Skin of body (tissue), 2 donors: ENCODE measurements around the gene C4orf50. TPM values are rescaled to one million over a fixed set of nuclear protein-coding genes. Genes with fewer than 3 reads are reported as not detected.

Source experiments
- DNase-seq: peaks from one replicate; lab custom pipeline; 2025; lab: John Stamatoyannopoulos, UW
- total RNA-seq: library from RNA; depleted of rRNA; stranded (reverse); fragments of >200 nt; gene quantifications from one replicate; pipeline ENCODE4 v1.2.3, GENCODE V29; 2014

The C4orf50 gene
- total RNA-seq, 1 donor from 2014 or later, result 0.10 TPM

DNA sequence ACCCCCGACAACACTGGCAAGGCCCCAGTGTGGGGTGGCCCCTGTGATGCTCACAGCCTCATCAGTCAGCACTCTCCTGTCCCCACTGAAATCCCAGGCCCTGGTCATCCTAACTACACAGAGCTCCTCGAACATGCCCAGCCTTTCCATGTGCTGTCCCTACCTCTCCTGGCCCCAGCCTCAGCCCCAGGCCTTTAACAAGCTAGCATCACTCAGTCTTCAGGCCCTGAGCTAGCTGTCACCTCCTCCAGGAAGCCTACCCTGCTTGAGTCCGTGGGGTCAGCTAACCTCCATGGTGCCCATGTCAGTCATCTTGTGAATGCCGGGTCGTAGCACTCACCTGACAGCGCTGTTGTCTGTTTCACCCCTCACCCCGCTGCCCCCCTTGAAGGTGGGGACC is 25.6 kb upstream of the C4orf50 start:
- DNase-seq, result no peak

DNA sequence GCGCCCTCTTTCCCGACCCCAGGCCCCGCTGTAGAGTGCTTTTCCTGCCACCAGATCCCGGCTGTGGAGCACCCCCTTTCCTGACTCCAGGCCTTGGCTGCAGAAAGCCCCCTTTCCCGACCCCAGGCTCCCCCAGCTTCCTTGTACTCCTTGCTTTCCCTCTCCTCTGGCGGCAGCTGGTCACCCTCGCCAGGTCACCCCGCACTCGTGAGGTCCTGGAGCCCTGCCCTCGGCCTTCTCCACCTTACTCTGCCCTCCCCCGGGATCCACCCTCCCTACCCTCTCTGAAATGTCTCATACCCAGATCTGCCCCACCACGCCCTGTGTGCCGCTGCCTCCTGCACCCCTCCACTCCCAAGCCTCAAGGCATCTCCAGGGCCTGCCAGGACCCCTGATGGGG is 25.0 kb upstream of the C4orf50 start:
- no peak for DNase-seq

DNA sequence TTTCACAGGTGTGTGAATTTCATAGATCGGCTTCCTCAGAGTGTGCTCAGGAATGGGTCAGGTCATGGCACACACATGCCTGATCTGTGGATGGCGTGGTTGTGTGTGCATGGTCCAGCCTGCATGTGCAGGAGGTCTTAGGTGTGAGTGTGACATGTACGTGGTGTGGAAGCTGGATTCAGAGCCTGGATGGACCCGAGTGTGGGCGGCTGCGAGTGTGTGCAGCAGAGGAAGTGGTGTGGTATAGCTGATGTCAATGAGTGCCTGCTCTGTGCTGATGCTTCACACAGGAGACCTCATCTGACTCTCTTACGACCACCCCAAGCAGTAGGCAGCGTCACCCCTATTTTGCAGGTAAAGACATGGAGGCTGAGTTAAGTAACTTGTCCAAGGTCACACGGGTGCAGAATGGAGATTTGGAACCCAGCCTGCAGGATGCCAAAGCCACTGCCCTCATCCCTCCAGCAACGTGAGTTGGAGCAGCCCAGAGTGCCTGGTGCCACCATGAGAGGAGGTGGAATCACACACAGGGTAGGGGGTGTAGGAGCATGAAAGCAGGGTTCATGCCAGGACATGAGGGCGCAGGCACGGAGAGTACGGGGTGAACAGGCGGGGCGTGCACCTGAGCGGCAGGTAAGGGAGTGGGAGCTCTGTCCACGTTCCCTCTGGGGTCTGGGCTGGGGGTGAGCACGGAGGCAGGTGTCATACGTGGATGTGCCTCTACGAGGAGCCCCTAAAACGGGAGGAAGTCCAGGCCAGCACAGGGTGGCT is 24.2 kb upstream of the C4orf50 start:
- DNase-seq, result no peak

DNA sequence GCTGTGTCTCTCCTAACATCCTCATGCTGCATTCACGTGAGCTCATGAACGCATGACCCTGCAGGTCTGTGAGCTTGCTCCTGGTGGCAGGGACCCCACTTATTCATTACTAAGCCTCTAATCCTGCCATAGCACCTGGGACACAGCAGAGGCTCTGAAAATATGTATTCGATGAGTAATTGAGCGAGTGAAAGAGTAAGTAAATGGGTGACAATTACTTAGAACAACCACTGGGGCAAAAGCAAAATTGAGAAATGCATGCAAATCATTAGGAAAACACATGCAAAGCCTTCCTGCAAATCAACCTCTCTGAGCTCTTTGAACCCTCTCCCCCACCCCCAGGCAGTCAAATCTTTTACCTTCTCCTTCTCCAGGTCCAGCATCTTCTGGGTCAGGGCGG is 23.6 kb upstream of the C4orf50 start:
- no peak for DNase-seq

DNA sequence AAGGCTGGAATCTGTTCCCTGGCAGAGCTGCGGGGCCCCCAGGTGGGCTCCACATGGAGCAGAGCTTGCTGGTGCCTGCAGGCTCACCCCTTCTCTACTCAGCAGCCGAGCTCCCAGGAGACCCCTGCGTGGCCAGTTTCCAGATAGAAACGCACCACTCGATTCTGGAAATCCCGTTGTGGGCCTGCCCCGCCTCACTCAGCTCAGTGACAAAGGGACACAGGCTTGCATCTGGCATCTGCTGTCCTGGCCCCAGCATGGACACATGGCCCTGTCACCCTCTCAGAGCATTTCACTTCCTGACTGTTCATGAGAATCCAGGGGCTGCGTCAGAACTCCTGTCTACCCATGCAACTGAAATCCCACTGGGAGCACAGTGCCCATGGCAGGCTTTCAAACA is 20.5 kb upstream of the C4orf50 start:
- DNase-seq, result no peak

DNA sequence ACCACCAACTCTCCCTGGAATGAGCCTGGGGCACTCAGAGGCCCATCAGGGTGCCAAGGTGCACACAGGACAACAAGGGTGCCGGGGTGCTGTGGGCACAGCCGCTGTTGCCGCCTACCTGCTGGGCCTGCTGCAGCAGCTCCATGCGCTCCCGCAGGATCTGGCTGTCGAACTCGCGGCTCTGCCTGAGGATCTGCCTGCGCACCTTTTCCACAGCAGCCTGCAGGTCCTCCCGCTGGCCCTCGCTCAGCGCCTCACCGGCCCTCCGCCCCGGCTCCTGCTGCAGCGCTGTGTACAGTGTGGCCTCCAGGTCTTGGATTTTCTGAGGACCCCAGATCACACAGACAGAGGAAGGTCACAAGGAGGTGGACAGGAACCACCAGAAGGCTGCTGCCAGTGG is 17.6 kb upstream of the C4orf50 start:
- DNase-seq, result no peak

DNA sequence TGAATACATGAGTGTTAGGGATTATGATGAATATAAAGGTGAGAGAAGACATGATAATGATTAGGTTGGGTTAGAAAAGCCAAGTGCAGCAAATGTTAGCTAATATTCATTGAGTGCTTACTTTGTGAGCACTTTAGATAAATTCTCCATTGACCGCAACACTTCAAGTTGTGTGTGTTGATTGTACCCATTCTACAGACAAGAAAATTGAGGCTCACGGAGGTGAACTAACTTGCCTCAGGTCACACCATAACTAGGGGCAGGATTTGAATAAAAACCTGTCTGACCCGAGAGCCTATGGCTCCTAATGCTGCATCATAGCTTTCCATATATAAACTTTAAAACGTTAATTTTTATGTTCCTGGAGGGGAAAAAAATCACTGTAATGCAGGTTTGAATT is 15.2 kb upstream of the C4orf50 start:
- no peak for DNase-seq

DNA sequence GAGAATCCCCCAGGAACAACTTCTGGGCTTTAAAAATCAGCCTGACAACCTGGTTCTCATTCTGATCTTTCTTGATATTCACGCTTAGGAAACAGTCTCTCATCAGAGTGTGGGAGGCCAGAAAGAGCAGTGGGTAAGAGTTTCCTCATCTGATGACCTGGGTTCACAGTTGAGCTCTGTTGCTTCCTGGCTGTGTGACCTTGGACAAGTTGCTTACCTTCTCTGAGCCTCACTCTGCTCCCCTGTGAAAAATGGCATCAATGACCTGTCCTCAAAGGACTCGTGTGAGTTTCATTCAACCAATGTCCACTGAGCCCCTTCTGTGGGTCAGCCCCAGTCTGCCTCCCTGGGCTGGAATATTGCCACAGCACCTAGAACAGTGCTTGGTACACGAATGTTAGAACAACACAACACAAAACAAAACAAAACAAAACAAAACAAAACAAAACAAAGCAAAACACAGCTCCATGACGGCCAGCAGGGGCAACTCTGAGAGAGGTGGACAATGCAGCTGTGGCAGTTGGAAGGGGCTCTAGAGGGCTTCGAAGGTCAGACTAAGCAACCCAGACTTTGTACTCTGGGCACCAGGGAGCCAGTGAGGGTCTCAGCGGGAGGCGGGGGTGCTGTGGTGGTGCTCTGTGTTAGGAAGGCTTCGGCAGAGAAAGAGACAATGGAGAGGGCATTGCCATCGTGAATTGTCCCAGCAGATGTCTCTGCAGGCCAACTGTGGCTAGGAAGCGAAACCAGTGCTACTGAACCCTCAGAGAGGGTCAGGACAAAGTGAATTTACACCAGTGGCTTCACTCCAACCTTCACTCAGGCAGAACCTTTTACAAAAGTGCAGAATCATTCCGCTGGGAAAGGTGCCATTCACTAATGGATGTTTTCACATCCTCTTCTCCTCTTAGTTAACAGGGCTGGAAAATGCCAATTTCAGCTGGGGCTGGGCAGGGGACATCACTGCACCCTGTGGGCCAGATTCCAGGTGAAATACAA is 14.3 kb upstream of the C4orf50 start:
- no peak for DNase-seq

DNA sequence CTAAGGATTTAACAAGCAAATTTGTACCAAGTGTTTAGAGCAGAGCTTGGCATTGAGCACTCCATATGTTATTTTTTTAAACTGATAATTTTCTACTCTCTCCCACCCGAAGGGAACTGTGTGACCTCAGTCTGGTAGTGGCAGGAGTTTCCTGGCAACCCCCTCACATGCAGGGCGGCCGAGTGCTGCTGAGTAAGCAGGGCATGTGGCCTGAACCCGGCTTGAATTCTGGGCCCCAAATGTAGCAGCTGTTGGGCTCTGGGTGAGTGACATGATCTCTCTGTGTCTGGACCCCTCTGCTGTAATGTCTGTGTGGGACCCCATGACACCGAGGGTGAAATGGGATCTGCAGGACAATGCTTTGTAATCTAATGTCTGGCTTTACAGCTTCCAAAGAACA is 13.6 kb upstream of the C4orf50 start:
- DNase-seq, result no peak

DNA sequence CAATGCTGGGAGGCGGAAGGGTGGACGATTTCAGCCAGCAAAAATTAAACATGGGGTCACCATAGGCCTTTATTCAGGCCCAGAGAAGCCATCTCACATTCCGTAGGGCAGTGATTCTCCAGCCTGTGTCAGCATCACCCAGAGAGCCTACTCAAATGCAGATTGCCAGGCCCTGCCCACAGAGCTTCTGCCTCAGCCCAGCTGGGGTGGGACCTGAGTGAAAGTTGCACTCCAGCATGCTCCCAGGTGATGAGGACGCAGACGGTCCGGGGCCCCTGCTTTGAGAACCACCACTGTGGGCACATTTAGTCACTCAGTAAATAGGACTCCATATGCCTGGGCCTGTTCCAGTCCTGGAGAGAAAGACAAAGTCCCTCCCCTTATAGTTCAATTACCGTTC is 12.4 kb upstream of the C4orf50 start:
- DNase-seq, result no peak

DNA sequence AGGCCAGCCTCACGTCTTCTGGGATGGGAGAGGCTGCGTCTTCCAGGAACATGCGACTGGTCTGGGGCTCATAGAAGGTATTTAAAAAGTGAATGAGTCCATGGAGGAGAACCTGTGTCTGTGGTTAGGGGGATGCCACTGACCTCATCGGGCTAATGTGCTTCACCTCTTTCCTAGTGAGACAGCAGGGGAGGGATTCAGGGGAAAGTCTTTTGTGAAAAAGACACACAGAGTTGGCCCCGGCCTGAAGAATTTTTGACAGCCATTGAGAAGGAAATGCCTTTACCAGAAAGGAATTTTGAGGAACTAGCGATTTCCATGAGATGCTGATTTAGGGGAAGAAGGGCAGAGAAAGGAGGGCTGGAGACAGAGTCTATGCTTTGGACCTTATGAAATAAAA is 11.0 kb upstream of the C4orf50 start:
- no peak for DNase-seq

DNA sequence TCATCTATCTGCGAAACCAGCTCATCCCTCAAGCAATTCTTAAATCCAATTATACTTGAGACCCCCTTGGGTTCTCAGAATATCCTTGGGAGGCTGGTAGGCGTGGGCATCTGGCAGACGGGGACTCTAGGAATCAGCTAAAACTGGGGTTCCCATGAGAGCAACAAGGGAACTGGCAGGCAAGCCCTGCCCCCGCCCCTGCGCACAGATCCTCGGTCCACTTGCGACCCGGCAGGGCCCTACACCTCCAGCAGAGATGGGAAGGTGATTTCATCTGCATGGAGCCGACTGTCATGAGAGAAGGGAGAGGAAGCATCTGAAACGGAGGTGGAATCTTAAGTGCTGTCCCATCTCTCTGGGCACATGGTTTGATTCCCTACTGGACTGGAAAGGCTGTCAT is 9.9 kb upstream of the C4orf50 start:
- no peak for DNase-seq

DNA sequence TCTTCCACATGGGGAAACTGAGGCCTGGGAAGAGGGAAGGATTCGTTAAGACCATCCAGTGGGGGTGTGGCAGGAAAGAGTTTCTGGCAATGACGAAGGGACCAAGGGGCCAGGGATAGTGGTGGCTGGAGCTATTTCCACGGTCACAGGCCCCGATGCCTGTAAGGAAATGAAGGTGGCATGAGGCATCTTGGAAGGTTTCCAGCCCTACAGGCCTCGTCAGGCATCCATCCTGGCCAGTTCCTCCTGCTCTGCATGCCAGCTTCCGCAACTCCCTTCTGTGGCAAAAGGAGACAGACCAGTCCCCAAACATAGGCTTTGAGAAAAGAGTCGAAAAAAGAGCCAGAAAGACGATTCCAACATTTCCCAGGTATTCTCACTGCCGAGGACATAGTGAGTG is 9.2 kb upstream of the C4orf50 start:
- no peak for DNase-seq

DNA sequence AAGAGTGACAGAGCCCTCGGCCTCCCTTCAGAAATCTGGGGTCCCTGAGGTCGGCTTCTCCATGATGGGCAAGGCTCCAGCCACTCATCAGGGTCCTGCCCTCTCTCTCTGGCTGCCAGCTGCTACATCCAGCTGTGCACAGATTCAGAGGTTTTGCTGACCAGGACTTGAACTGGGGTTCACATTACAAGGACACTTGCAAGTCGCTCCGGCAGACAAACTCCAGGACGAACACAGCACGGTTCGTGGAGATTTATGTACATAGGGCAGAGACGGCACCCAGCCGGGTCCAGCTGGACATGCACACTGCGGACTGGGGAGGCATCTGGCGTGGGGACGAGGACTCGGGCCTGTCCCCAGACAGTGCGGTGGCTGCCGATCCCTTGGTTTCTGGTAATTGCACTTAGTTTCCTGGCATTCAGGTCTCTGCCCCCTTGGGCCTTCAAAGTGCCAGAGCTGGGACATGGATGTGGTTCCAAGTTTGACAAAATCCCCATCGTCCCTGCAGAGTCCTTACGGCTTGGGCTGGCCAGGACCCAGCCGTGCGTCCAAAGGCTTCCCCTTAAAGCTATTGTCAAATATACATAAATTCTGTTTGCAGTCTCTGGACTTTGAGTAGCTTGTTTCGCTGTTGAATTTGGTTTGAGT is 6.2 kb upstream of the C4orf50 start:
- no peak for DNase-seq

DNA sequence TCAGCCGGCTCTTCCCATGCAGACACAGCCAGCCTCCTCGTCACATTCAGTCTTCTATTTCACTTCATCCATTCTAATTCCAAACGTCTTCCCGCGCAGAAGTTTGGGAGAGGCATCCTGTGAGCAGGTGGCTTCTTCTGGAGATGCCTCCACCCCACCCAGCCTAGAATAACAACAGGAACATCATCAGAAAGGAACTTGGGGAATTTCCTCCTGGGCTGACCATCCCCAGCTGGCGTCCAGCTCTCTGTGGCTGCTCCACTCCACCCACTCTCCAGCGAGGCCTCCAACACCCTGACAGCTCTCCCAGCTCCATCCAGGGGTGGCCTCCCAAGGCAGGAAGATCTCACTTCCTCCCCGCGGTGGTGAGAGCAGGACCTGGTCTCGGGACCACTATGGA is 5.5 kb upstream of the C4orf50 start:
- no peak for DNase-seq

DNA sequence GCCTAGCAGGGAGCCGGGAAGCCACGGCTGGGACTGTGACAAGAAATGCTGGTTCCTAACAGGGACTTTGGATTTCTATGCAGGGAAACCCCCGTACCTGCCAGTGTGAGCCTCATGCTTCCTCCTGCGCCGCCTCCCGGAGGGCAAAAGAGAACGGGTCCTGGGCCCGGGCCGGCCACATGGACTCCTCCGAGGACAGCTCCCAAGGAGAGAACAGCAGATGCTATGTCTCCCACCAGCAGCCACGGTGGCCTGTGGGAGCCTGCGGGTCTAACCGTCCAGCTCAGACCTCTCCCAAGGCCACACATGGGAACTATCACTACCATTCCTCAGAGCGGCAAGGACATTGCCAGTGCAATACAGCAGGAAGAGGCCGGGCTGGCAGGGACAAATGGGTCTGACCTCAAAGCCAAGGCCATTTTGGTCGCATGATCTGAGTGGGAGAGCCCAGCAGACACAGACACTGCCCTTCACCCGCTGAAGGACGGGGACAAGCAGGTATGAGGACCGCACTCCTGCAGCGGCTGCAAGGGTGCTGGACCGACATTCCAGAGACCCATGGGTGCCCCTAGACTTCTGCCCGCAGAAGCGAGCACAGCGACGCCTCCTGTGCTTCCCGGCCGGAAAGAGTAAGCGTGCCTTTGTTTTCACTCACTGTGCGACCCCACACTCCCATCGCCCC is 4.5 kb upstream of the C4orf50 start:
- no peak for DNase-seq

DNA sequence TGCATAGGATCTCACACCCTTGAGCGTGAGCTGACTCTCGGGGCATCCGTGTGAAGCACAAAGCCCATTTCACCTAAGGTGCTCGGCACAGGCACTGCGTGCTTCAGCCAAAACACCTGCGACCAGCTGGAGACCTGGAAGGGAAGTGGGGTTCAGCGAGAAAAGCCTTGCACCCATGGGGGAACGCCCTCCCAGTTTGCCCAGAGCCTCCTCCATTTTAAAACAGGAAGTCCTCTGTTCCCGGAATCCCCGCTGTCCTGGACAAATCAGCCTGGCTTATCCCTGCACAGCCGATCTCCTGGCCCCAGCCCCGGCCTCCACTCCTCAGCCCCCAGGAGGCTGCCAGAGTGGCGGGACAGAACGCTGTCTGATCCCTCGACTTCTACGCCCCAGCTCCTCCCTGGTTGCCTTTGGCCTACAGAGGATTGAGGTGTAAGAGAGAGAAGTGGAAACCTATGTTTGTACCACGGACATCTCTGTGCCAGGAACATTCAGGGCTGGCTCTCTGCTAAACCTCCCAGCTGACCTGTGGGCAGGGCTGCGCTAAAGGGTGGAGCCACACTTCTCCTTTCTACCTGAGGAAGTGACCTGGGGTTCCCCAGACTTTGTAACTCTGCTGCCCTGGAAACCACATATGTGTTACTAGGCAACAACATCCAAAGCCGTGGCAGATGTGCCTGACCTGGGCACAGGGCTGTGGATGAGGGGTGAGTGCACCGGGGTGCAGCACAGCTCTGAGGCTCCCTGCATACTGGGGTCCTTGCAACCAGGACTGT is 3.8 kb upstream of the C4orf50 start:
- no peak for DNase-seq

DNA sequence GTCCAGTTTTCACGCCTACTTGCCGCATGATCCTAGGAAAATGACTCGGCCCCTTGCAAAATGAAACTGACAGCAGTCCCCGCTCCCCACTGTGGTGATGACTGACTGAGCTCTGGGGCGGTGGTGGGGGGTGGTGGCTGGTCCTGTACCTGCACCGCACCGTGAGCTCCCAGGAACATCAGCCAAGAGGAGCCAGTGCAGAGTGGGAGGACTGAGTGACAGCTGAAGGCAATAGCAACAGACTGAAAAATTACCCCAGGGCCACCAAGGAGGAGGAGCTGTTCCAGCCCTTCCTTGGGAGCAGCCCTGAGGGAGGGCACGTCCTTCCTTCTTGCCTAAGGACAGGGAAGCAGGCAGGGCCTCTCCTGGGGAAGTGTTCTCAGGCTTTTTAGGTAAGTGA is 2.4 kb upstream of the C4orf50 start:
- DNase-seq, result no peak

DNA sequence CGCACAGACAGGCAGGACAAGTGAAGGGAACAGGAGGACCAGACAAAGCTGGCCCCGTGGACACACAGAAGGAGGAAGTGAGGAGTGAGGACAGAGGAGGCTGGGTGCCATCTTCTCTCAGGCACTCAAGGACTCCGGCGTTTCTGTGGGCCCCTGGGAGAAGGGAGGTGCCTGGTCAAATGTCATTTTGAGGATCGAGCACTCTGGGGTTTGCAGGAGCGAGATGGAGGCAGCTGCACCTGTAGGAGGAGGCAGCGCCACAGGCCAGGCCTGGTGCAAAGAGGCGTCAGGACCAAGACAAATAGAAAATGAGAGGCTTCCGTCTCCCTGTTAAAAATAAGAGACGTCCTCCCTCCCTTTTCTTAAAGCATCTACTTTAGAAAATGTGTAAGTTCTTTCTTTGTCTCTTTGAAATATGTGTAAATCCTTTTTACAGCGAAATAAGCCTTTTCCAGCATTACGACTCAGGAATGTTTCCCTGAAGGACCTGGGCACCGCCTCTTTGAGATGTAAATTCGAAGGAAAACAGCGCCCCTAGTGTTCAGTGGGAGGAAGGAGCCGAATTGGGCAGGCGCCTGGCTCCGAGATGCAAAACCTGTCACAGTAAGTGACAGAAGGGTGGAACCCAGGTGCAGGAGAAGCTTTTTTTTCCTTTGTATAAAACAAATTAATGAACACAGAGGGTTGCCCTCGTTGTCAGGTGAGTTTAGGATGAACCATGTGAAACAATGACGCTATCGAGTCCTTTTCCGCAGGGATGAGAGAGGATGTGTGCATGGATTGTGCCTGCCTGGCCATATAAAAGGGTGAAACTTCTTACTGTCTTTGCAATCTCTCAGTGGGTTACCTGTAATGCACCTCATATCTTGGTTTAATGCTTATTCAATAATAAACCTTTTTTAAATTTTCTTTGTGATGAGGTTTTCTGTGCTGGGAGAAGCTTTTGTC is 1.4 kb upstream of the C4orf50 start:
- DNase-seq, result no peak

DNA sequence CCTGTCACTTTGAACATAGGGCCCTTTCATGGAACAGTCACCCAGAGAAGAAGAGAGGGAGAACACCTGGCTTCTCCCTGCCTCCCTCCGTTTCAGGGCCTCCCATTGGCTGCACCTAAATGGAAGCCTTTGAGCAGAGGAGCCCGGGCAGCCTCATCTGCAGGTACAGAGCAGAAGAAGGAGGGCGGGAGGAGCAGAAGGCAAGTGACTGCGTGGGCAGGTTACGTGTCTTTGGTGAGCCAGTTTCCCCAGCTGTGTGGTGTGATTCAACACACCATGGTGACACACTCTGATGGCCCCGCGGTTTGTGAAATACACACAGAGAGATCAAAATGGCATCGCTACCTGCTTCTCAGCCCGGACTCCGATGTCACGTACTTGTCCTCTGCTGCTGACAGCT is 431 bp downstream of the C4orf50 start:
- DNase-seq, result no peak
